ENCODE results near the gene DPAGT1.

DNA sequence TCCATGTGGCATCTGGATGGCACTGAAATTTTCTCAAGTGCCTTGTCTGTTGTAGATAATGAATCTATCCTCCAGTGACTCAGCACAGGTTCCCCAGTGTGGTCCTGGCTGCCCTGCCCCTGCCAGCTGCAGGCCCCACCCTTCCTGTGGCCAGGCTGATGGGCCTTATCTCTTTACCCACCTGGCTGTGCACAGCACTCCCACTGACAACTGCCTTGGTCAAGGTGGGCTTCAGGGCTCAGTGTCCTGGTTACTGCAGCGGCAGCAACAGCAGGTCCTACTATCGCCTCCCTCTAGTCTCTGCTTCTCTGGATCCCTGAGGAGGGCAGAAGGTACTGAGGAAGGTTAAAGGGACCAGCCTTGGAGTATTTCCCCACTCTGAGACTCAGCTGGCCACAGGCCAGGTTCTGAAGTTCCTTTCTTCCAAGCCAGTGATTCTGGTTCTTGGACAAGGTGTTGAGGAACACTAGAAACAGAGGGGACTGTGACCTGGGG, 13.9 kb downstream of the DPAGT1 start:
- TF ChIP-seq ZNF274 (IDR thresholded peaks at IDR 0.05; ENCODE audit: low read depth, low read length), result no peak
- no peak for TF ChIP-seq YY1 (IDR thresholded peaks at IDR 0.05; ENCODE audit: insufficient read depth, insufficient read length)
- no peak for TF ChIP-seq SUZ12 (IDR thresholded peaks at IDR 0.05; ENCODE audit: extremely low read depth, insufficient read depth, insufficient read length)

Data from NT2/D1 (cell line).